Measurements from ENCODE around the gene NFYB.

GRCh38 chr12:104091136-104091535, 46.9 kb downstream of the NFYB start:
- TF ChIP-seq CTCF (IDR thresholded peaks at IDR 0.05; ENCODE audit: poor library complexity) = no peak
- TF ChIP-seq EZH2 (IDR thresholded peaks at IDR 0.05; ENCODE audit: borderline replicate concordance) = no peak
- no peak for TF ChIP-seq EZH2phosphoT487 (IDR thresholded peaks at IDR 0.05; ENCODE audit: low read depth, severe bottlenecking, unreplicated experiment)
